Fibroblast of lung (primary cell): ENCODE results near the gene PTGFRN.

Source experiments
- EZH2 ChIP-seq: IDR thresholded peaks from 2 replicates; pipeline ENCODE4 v1.5.1; 2012; ENCODE audit warnings: low read length, control low read depth, mild to moderate bottlenecking; ENCODE audit errors: missing control alignments
- TF ChIP-seq, protein P1 (sequence below), 2 donors: IDR thresholded peaks in 1 of 2; conservative IDR thresholded peaks in 1 of 2; 1 replicate in 1 of 2; 2 replicates in 1 of 2; pipeline ENCODE4 v1.5.1; 2011 to 2012; ENCODE audit warnings: low read length in 2 of 2, control low read depth in 1 of 2, inconsistent platforms in 1 of 2, low read depth in 1 of 2, mild to moderate bottlenecking in 1 of 2

GRCh38 chr1:117014209-117014608 lies 104.5 kb downstream of the PTGFRN start:
- TF ChIP-seq, protein P1, sequence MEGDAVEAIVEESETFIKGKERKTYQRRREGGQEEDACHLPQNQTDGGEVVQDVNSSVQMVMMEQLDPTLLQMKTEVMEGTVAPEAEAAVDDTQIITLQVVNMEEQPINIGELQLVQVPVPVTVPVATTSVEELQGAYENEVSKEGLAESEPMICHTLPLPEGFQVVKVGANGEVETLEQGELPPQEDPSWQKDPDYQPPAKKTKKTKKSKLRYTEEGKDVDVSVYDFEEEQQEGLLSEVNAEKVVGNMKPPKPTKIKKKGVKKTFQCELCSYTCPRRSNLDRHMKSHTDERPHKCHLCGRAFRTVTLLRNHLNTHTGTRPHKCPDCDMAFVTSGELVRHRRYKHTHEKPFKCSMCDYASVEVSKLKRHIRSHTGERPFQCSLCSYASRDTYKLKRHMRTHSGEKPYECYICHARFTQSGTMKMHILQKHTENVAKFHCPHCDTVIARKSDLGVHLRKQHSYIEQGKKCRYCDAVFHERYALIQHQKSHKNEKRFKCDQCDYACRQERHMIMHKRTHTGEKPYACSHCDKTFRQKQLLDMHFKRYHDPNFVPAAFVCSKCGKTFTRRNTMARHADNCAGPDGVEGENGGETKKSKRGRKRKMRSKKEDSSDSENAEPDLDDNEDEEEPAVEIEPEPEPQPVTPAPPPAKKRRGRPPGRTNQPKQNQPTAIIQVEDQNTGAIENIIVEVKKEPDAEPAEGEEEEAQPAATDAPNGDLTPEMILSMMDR (conservative IDR thresholded peaks at IDR 0.05 in 1 of 2, IDR thresholded peaks at IDR 0.05 in 1 of 2; ENCODE audit: low read depth in 1 of 2, low read length in 2 of 2), result no peak
- TF ChIP-seq EZH2, result no peak
